Measurements from ENCODE around the gene GALNT18.

Gene GALNT18

GRCh38 chr11:11621573-11622339, at the start of gene GALNT18:
GALNT18 (minus strand) TSS chr11:11622005.
- peak; percentile 98 for ATAC-seq
- DNase-seq = peak; percentile 86

- no peak for DNase-seq
Observed at GRCh38 chr11:11670574-11670973, 48.8 kb upstream of the GALNT18 start.

GRCh38 chr11:11669233-11669846, 47.5 kb upstream of the GALNT18 start:
- DNase-seq = no peak

More at GRCh38 chr11:11670574-11670973, 48.8 kb upstream of the GALNT18 start:
- ATAC-seq = no peak

GRCh38 chr11:11668781-11669180, 47.0 kb upstream of the GALNT18 start:
- no peak for DNase-seq
- ATAC-seq = no peak

More at GRCh38 chr11:11669233-11669846, 47.5 kb upstream of the GALNT18 start:
- no peak for ATAC-seq

GRCh38 chr11:11668274-11668673, 46.5 kb upstream of the GALNT18 start:
- DNase-seq = no peak
- no peak for ATAC-seq

- no peak for ATAC-seq
- no peak for DNase-seq
Observed at GRCh38 chr11:11667056-11667455, 45.3 kb upstream of the GALNT18 start.

GRCh38 chr11:11665407-11665806, 43.6 kb upstream of the GALNT18 start:
- no peak for DNase-seq
- ATAC-seq = no peak

GRCh38 chr11:11663907-11664306, 42.1 kb upstream of the GALNT18 start:
- no peak for DNase-seq
- ATAC-seq = no peak

GRCh38 chr11:11662578-11662977, 40.8 kb upstream of the GALNT18 start:
- DNase-seq = no peak
- ATAC-seq = no peak

- ATAC-seq = no peak
- no peak for DNase-seq
Observed at GRCh38 chr11:11661326-11662040, 39.7 kb upstream of the GALNT18 start.

- DNase-seq (no peak), ATAC-seq (peak; percentile 19)
Observed at GRCh38 chr11:11660363-11660740, 38.5 kb upstream of the GALNT18 start.

GRCh38 chr11:11659567-11660362, 38.0 kb upstream of the GALNT18 start:
- ATAC-seq (no peak), DNase-seq (no peak)

GRCh38 chr11:11657218-11657955, 35.6 kb upstream of the GALNT18 start:
- ATAC-seq = no peak

GRCh38 chr11:11641581-11641980, 19.8 kb upstream of the GALNT18 start:
- DNase-seq (no peak), ATAC-seq (no peak)

More at GRCh38 chr11:11657218-11657955, 35.6 kb upstream of the GALNT18 start:
- no peak for DNase-seq

GRCh38 chr11:11640996-11641395, 19.2 kb upstream of the GALNT18 start:
- no peak for ATAC-seq
- no peak for DNase-seq

- DNase-seq (no peak), ATAC-seq (no peak)
Observed at GRCh38 chr11:11640152-11640551, 18.3 kb upstream of the GALNT18 start.

- ATAC-seq (no peak), DNase-seq (no peak)
Observed at GRCh38 chr11:11636671-11637070, 14.9 kb upstream of the GALNT18 start.

GRCh38 chr11:11635443-11635842, 13.6 kb upstream of the GALNT18 start:
- no peak for ATAC-seq
- no peak for DNase-seq

GRCh38 chr11:11629368-11629767, 7.6 kb upstream of the GALNT18 start:
- DNase-seq = no peak
- ATAC-seq = no peak

GRCh38 chr11:11628651-11629050, 6.8 kb upstream of the GALNT18 start:
- DNase-seq (no peak), ATAC-seq (no peak)

- DNase-seq = no peak
Observed at GRCh38 chr11:11626128-11626527, 4.3 kb upstream of the GALNT18 start.

GRCh38 chr11:11624926-11625325, 3.1 kb upstream of the GALNT18 start:
- no peak for DNase-seq
- no peak for ATAC-seq

More at GRCh38 chr11:11626128-11626527, 4.3 kb upstream of the GALNT18 start:
- ATAC-seq = no peak

Data from stimulated activated naive CD8-positive, alpha-beta T cell treated with anti-CD3 and anti-CD28 coated beads, Interleukin-15, Interleukin-2, amounts not matched to agents 100 U/mL and 50 U/mL, for 24 hours (primary cell).